Measurements from ENCODE around the gene CLEC4C. TPM values are rescaled to one million over a fixed set of nuclear protein-coding genes. Genes with fewer than 3 reads are reported as not detected.
A peak's percentile ranks its signal among the peaks of the same experiment; 100 is the strongest.
"Not testable (repeated sequence)": the region's sequence is repeated elsewhere in the genome, so short reads cannot be mapped to it uniquely, and the experiment has no call there.

The CLEC4C gene
- total RNA-seq (2014; rRNA removed; shearing (Covaris generic)) = not detected in 2 replicates

GRCh38 chr12:7747246-7747645 is at the start of gene CLEC4C:
TSS of gene CLEC4C (minus strand) at chr12:7747375. CDS start at chr12:7747348, 27 bp downstream.
- DNase-seq (ENCODE audit: low read depth) = no peak

GRCh38 chr12:7793211-7793610 is 46.0 kb upstream of the CLEC4C start:
- DNase-seq (ENCODE audit: low read depth) = no peak

GRCh38 chr12:7788884-7789528 is 41.8 kb upstream of the CLEC4C start, which contains the start of gene NANOG:
TSS of gene NANOG (plus strand) at chr12:7789402. CDS start at chr12:7789615, 213 bp downstream.
- DNase-seq (ENCODE audit: low read depth) = not testable (repeated sequence)

GRCh38 chr12:7788294-7788660 is 41.1 kb upstream of the CLEC4C start:
- DNase-seq (ENCODE audit: low read depth) = no peak

- DNase-seq (ENCODE audit: low read depth) = no peak
Measured at GRCh38 chr12:7787574-7788293, 40.6 kb upstream of the CLEC4C start.

- DNase-seq (ENCODE audit: low read depth) = no peak
Measured at GRCh38 chr12:7784701-7785100, 37.5 kb upstream of the CLEC4C start.

GRCh38 chr12:7783433-7783832 is 36.3 kb upstream of the CLEC4C start:
- DNase-seq (ENCODE audit: low read depth) = not testable (repeated sequence)

GRCh38 chr12:7782055-7782454 is 34.9 kb upstream of the CLEC4C start:
- no peak for DNase-seq (ENCODE audit: low read depth)

GRCh38 chr12:7781274-7781673 is 34.1 kb upstream of the CLEC4C start:
- DNase-seq (ENCODE audit: low read depth) = no peak

- DNase-seq (ENCODE audit: low read depth) = no peak
Measured at GRCh38 chr12:7769999-7770398, 22.8 kb upstream of the CLEC4C start.

GRCh38 chr12:7758766-7759140 is 11.6 kb upstream of the CLEC4C start:
- DNase-seq (ENCODE audit: low read depth) = no peak

- no peak for DNase-seq (ENCODE audit: low read depth)
Measured at GRCh38 chr12:7756993-7757392, 9.8 kb upstream of the CLEC4C start.

GRCh38 chr12:7755668-7756067 is 8.5 kb upstream of the CLEC4C start:
- DNase-seq (ENCODE audit: low read depth) = not testable (repeated sequence)

- not testable (repeated sequence) for DNase-seq (ENCODE audit: low read depth)
Measured at GRCh38 chr12:7751941-7752922, 5.1 kb upstream of the CLEC4C start.

GRCh38 chr12:7751394-7751793 is 4.2 kb upstream of the CLEC4C start:
- no peak for DNase-seq (ENCODE audit: low read depth)

- no peak for DNase-seq (ENCODE audit: low read depth)
Measured at GRCh38 chr12:7750350-7750749, 3.2 kb upstream of the CLEC4C start.

GRCh38 chr12:7749442-7749841 is 2.3 kb upstream of the CLEC4C start:
- no peak for DNase-seq (ENCODE audit: low read depth)

GRCh38 chr12:7748852-7749251 is 1.7 kb upstream of the CLEC4C start:
- no peak for DNase-seq (ENCODE audit: low read depth)

- DNase-seq (ENCODE audit: low read depth) = no peak
Measured at GRCh38 chr12:7732993-7733392, 14.2 kb downstream of the CLEC4C start.

GRCh38 chr12:7731486-7731885 is 15.7 kb downstream of the CLEC4C start:
- no peak for DNase-seq (ENCODE audit: low read depth)

- not testable (repeated sequence) for DNase-seq (ENCODE audit: low read depth)
Measured at GRCh38 chr12:7730984-7731383, 16.2 kb downstream of the CLEC4C start.

GRCh38 chr12:7729746-7730145 is 17.4 kb downstream of the CLEC4C start:
- DNase-seq (ENCODE audit: low read depth) = peak; percentile 16

Data from RPMI7951 (cell line).